Astrocyte of the cerebellum (primary cell): ENCODE results near the gene TNFSF12.
"Not testable (repeated sequence)": the region's sequence is repeated elsewhere in the genome, so short reads cannot be mapped to it uniquely, and the experiment has no call there.

Experiments used
- DNase-seq: peaks from one replicate; pipeline ENCODE4 v3.0.0-alpha.2; 2011; ENCODE audit warnings: low read depth
- H3K4me3 ChIP-seq: 2 replicates; pipeline ENCODE4 v1.5.1; 2011; ENCODE audit warnings: mild to moderate bottlenecking, low read depth, low read length, moderate library complexity
- in situ Hi-C: cut with HindIII; loops from 2 replicates; pipeline ENCODE4 v1.10.0; 2017; ENCODE audit warnings: low sequenced_read_pairs
- TF ChIP-seq, protein P1 (sequence below): IDR thresholded peaks from 2 replicates; pipeline ENCODE4 v1.5.1; 2012; ENCODE audit warnings: low read length, low read depth, moderate library complexity, mild to moderate bottlenecking; ENCODE audit errors: missing control alignments

TNFSF12 gene

DNA sequence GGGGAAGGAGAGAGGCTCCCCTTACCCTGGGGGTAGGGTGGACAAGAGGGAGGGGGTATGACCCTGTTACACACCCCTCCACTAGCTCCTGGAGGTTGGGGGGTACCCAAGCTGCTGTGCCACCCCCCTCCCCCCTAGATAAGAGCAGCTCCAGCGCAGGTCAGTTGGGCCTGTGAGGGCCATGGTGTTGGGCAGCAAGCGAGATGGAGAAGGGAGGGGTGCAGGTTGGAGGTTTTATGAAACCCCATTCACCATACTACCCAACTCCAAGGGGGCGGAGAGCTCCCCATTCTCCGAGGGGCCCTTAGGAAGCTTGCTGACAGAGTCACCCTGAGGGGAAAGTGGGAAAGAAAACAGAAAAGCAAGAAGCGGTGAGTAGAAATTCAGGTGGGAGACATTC lies 42.7 kb downstream of the TNFSF12 start:
- no peak for DNase-seq
- H3K4me3 ChIP-seq = no peak overlapping the region
- in situ Hi-C loops = no loop called here
- TF ChIP-seq, protein P1, sequence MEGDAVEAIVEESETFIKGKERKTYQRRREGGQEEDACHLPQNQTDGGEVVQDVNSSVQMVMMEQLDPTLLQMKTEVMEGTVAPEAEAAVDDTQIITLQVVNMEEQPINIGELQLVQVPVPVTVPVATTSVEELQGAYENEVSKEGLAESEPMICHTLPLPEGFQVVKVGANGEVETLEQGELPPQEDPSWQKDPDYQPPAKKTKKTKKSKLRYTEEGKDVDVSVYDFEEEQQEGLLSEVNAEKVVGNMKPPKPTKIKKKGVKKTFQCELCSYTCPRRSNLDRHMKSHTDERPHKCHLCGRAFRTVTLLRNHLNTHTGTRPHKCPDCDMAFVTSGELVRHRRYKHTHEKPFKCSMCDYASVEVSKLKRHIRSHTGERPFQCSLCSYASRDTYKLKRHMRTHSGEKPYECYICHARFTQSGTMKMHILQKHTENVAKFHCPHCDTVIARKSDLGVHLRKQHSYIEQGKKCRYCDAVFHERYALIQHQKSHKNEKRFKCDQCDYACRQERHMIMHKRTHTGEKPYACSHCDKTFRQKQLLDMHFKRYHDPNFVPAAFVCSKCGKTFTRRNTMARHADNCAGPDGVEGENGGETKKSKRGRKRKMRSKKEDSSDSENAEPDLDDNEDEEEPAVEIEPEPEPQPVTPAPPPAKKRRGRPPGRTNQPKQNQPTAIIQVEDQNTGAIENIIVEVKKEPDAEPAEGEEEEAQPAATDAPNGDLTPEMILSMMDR = no peak

DNA sequence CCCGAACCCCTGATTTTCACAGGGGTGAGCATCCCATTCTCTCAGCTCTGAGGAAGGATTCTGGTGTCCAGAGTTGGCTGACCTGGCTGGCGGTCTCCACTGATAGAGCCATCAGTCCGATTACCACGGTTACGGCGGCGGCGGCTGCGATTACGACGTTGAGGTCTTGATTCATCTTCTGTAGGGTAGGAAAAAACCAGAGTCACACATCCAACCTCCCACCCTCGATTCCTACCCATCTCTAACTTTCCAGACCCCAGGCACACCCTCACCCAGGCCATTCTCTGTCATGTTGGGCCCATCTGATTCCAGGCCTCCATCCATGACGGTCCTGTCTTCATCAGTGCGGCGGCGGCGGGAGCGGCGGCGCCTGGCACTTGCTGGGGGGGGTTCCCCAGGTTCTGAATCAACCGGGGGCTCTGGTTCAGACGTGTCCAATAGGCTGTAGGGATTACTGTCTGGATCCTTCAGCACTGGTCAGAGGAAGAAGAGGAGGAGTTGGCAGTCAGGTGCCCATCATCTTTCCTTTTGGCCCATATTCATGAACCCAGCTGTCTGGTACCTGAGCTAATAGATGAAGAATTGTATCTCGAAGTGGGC lies 43.7 kb downstream of the TNFSF12 start:
- no peak for DNase-seq
- TF ChIP-seq, protein P1 = no peak
- no peak overlapping the region for H3K4me3 ChIP-seq
- in situ Hi-C loops = no loop called here

DNA sequence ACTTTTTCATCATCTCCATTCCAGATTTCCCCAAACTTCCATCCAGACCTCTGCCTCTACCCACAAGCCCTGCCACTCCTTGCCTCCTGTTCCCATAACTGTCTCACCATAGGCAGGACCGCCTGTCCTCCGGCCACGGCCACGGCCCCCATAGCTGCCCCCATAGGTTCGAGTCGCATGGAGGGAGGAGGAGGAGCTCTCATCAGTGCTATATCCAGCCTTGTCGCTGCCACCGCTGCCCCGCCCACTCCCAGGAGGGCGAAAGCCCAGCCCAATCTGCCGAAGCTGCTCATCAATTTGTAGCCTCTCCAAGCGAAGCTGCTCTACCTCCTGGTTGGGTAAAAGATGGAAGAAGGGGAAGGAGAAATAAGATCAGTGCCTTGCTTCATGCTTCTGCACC lies 44.4 kb downstream of the TNFSF12 start:
- DNase-seq = no peak
- in situ Hi-C loops = no loop called here
- TF ChIP-seq, protein P1 = no peak
- H3K4me3 ChIP-seq = no peak overlapping the region

DNA sequence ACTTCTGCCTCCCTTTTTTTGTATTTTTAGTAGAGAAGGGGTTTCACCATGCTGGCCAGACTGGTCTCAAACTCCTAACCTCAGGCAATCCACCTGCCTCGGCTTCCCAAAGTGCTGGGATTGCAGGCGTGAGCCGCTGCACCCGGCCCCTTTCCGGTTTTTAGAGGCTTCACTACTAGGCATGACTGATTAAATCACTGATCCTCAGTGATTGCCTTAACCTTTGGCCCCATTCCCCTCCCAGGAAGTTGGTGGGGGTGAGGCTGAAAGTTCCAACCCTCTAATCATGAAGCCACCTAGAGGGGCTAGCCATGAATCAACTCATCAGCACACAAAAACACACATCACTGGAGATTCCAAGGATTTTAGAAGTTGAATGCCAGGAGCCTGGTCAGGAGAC lies 48.7 kb downstream of the TNFSF12 start:
- in situ Hi-C loops, H3K4me3 ChIP-seq, DNase-seq: not testable (repeated sequence)

DNA sequence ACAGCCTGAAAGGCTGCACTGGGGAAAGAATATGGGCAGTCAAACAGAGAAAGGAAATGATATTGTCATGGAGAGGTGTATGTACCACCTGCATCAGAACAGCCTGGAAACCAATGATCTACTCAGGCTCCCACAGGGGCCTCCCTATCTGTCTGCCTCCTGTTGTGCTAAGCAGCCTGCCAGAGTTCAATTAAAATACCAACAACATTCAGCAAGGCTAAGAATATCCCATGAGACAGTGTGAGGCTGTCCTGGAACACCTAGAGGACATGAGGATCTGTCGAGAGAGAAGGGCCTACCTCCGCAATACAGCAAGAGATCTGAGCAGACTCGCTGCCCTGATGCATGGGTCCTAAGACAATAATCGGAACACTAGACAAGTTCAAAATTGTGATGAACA lies 57.4 kb downstream of the TNFSF12 start:
- no peak overlapping the region for H3K4me3 ChIP-seq
- no peak for DNase-seq
- in situ Hi-C loops = no loop called here
- TF ChIP-seq, protein P1 = no peak
